Tibial nerve (tissue), 4 donors: ENCODE results near the gene CSNK1A1L. TPM values are rescaled to one million over a fixed set of nuclear protein-coding genes. Genes with fewer than 3 reads are reported as not detected.

Experiments used
- DNase-seq, 2 donors: peaks; one replicate each; pipeline ENCODE4 v3.0.0-alpha.2; 2019; ENCODE audit warnings: low spot score in 2 of 2
- H3K27ac ChIP-seq, 4 donors: fragments of 200-600 bp; sonication (generic) in 3 of 4; one replicate each; pipeline ENCODE4 v1.5.1; 2017 to 2019; ENCODE audit warnings: mild to moderate bottlenecking in 1 of 4
- H3K27me3 ChIP-seq, 2 donors: fragments of 200-600 bp; sonication (generic) in 1 of 2; one replicate each; pipeline versions ENCODE4 v1.5.1 to v1.6.0; 2017 to 2019
- H3K36me3 ChIP-seq, 3 donors: fragments of 200-600 bp; sonication (generic); one replicate each; pipeline ENCODE4 v1.5.1; 2018 to 2019
- H3K4me1 ChIP-seq, 4 donors: fragments of 200-600 bp; sonication (generic) in 3 of 4; one replicate each; pipeline ENCODE4 v1.5.1; 2017 to 2019
- H3K4me3 ChIP-seq, 4 donors: fragments of 200-600 bp; sonication (generic) in 3 of 4; one replicate each; pipeline ENCODE4 v1.5.1; 2017 to 2019; ENCODE audit warnings: mild to moderate bottlenecking in 1 of 4, moderate library complexity in 1 of 4
- H3K9me3 ChIP-seq, 4 donors: fragments of 200-600 bp; sonication (generic) in 3 of 4; one replicate each; pipeline ENCODE4 v1.5.1; 2017 to 2019
- CTCF ChIP-seq, 5 experiments: fragments of 200-600 bp in 3 of 5; fragments of 450-650 bp in 2 of 5; sonication (generic) in 3 of 5; IDR thresholded peaks; one replicate each; pipeline ENCODE4 v1.5.1; 2016 to 2019; ENCODE audit warnings: antibody characterized with exemption in 5 of 5, mild to moderate bottlenecking in 3 of 5, moderate library complexity in 2 of 5
- EP300 ChIP-seq, 2 donors: sonication (generic); formaldehyde crosslinking; IDR thresholded peaks; one replicate each; pipeline ENCODE4 v1.6.1; 2017; ENCODE audit warnings: antibody characterized with exemption in 2 of 2, mild to moderate bottlenecking in 1 of 2
- POLR2A ChIP-seq, 2 donors: fragments of 450-650 bp; IDR thresholded peaks; one replicate each; pipeline ENCODE4 v1.6.1; 2017; ENCODE audit warnings: antibody characterized with exemption in 2 of 2, mild to moderate bottlenecking in 2 of 2, moderate library complexity in 2 of 2
- WGBS, 2 donors: methylation state at CpG; one replicate each; pipeline ENCODE4 v1.1.5; 2018; 5-methylcytosine and 5-hydroxymethylcytosine counted together
- total RNA-seq, 4 donors: library from RNA; depleted of rRNA; stranded (reverse); fragments of >200 nt; gene quantifications; one replicate each; pipeline ENCODE4 v1.1.0, GENCODE V29; 2016

CSNK1A1L gene
- total RNA-seq, 4 donors from 2014 or later: not detected

GRCh38 chr13:37090912-37091311 is 14.6 kb downstream of the CSNK1A1L start:
- WGBS, 2 donors: 87 to 91% methylated on average over 2 of the region's 2 CpGs
- no peak overlapping the region for H3K27ac ChIP-seq
- no peak for TF ChIP-seq EP300 (IDR thresholded peaks at IDR 0.05)
- no peak for TF ChIP-seq POLR2A (IDR thresholded peaks at IDR 0.05)
- no peak for TF ChIP-seq CTCF (IDR thresholded peaks at IDR 0.05)
- H3K4me1 ChIP-seq: no peaks in the 10 kb centered on the region
- no peak overlapping the region for H3K4me3 ChIP-seq
- H3K9me3 ChIP-seq: no peaks in the 10 kb centered on the region
- no peaks in the 10 kb centered on the region for H3K36me3 ChIP-seq
- no peaks in the 10 kb centered on the region for H3K27me3 ChIP-seq
- DNase-seq: no peak

GRCh38 chr13:37089495-37089894 is 16.0 kb downstream of the CSNK1A1L start:
- Histone ChIP-seq H3K9me3 (no peaks in the 10 kb centered on the region), H3K27me3 (no peaks in the 10 kb centered on the region), H3K36me3 (no peaks in the 10 kb centered on the region), H3K27ac (no peak overlapping the region), H3K4me3 (no peak overlapping the region), H3K4me1 (no peaks in the 10 kb centered on the region)
- WGBS, 2 donors: 93 to 97% methylated on average over 3 of the region's 3 CpGs
- no peak for TF ChIP-seq EP300 (IDR thresholded peaks at IDR 0.05)
- TF ChIP-seq POLR2A (IDR thresholded peaks at IDR 0.05): no peak
- TF ChIP-seq CTCF (IDR thresholded peaks at IDR 0.05): no peak
- no peak for DNase-seq

GRCh38 chr13:37087486-37087885 is 18.0 kb downstream of the CSNK1A1L start:
- WGBS, 2 donors: 78 to 83% methylated on average over 2 of the region's 2 CpGs
- TF ChIP-seq CTCF (IDR thresholded peaks at IDR 0.05) (no peak), EP300 (IDR thresholded peaks at IDR 0.05) (no peak), POLR2A (IDR thresholded peaks at IDR 0.05) (no peak)
- no peak for DNase-seq
- no peak overlapping the region for H3K27ac ChIP-seq
- H3K36me3 ChIP-seq: no peaks in the 10 kb centered on the region
- no peaks in the 10 kb centered on the region for H3K9me3 ChIP-seq
- H3K4me3 ChIP-seq: no peak overlapping the region
- no peaks in the 10 kb centered on the region for H3K4me1 ChIP-seq
- no peaks in the 10 kb centered on the region for H3K27me3 ChIP-seq

- Histone ChIP-seq H3K4me3 (no peak overlapping the region), H3K36me3 (no peaks in the 10 kb centered on the region), H3K27me3 (no peaks in the 10 kb centered on the region), H3K9me3 (no peaks in the 10 kb centered on the region), H3K27ac (no peak overlapping the region), H3K4me1 (no peaks in the 10 kb centered on the region)
- no peak for TF ChIP-seq POLR2A (IDR thresholded peaks at IDR 0.05)
- TF ChIP-seq EP300 (IDR thresholded peaks at IDR 0.05): no peak
- DNase-seq: no peak
- WGBS, 2 donors: 45 to 52% methylated on average over 2 of the region's 2 CpGs
Observed at GRCh38 chr13:37085606-37086005, 19.9 kb downstream of the CSNK1A1L start.

- Histone ChIP-seq H3K9me3 (no peaks in the 10 kb centered on the region), H3K4me1 (no peaks in the 10 kb centered on the region), H3K27ac (no peak overlapping the region), H3K27me3 (no peaks in the 10 kb centered on the region), H3K4me3 (no peak overlapping the region), H3K36me3 (no peaks in the 10 kb centered on the region)
- no peak for DNase-seq
- WGBS, 2 donors: 96 to 98% methylated on average over 2 of the region's 2 CpGs
- TF ChIP-seq POLR2A (IDR thresholded peaks at IDR 0.05) (no peak), CTCF (IDR thresholded peaks at IDR 0.05) (no peak), EP300 (IDR thresholded peaks at IDR 0.05) (no peak)
Observed at GRCh38 chr13:37076818-37077217, 28.6 kb downstream of the CSNK1A1L start.

- no peaks in the 10 kb centered on the region for H3K36me3 ChIP-seq
- no peaks in the 10 kb centered on the region for H3K27me3 ChIP-seq
- H3K9me3 ChIP-seq: no peaks in the 10 kb centered on the region
- no peak overlapping the region for H3K27ac ChIP-seq
- 87 to 94% methylated on average over 2 of the region's 2 CpGs for WGBS, 2 donors
- no peak overlapping the region for H3K4me3 ChIP-seq
- TF ChIP-seq CTCF (IDR thresholded peaks at IDR 0.05): no peak
- TF ChIP-seq POLR2A (IDR thresholded peaks at IDR 0.05): no peak
- no peak for TF ChIP-seq EP300 (IDR thresholded peaks at IDR 0.05)
- DNase-seq: no peak
- H3K4me1 ChIP-seq: no peaks in the 10 kb centered on the region
Observed at GRCh38 chr13:37075164-37075563, 30.3 kb downstream of the CSNK1A1L start.
